ENCODE measurements around the gene CDC37. TPM values are rescaled to one million over a fixed set of nuclear protein-coding genes. Genes with fewer than 3 reads are reported as not detected.

CDC37 gene
- total RNA-seq, 1 experiment from 2014 or later = 260 TPM

- no peak overlapping the region for H3K4me3 ChIP-seq (replicated peaks in 1 of 2; ENCODE audit: low read depth in 1 of 2, low read length in 2 of 2)
- no peak overlapping the region for H3K27ac ChIP-seq (ENCODE audit: low read depth, low read length)
- no peak overlapping the region for H3K9ac ChIP-seq (ENCODE audit: low read length)
- ChIA-PET CTCF (interaction anchor here (1.2 to 8.8 kb wide), 5 partner anchors 100 to 130 kb away, joined by 5 to 233 read pairs (median 37); partner anchors contain the start of genes ICAM1 and ICAM5), POLR2A (interaction anchor here (1.7 to 1.8 kb wide), 2 partner anchors 120 to 130 kb away, joined by 8 to 9 read pairs; no protein-coding TSS in a partner anchor), RAD21 (ENCODE audit: low non-redundant PET in 1 of 2, low total read pairs in 2 of 2, uncharacterized antibody in 2 of 2, unreplicated experiment in 2 of 2) (interaction anchor here (2.1 to 2.3 kb wide), 4 partner anchors 119 to 130 kb away, joined by 12 to 31 read pairs (median 18); partner anchors contain the start of gene ICAM1 (in 2 of the 2))
- H3K4me1 ChIP-seq (ENCODE audit: control insufficient read depth in 1 of 2, insufficient read depth in 2 of 2, low read length in 2 of 2) = 0 out of 4 replicates have a peak, but pooled peaks cover 0 to 3% of the 10 kb centered on the region in 2 experiments
- peaks cover 2% of the 10 kb centered on the region; the same call in 1 of the 2 replicates for H3K79me2 ChIP-seq (ENCODE audit: insufficient read depth, low read length)
- no peaks in the 10 kb centered on the region for H3K9me3 ChIP-seq (ENCODE audit: control insufficient read depth in 1 of 2, insufficient read depth in 1 of 2, low read depth in 1 of 2, low read length in 2 of 2)
- TF ChIP-seq MAX (IDR thresholded peaks at IDR 0.05) = no peak
- peak in 2 of 3 experiments; percentile 44 to 45; a peak in 4 of 6 replicates for TF ChIP-seq CTCF (IDR thresholded peaks at IDR 0.05 in 2 of 3, conservative IDR thresholded peaks at IDR 0.05 in 1 of 3; ENCODE audit: borderline replicate concordance in 1 of 3, insufficient read depth in 1 of 3, low read depth in 2 of 3, low read length in 2 of 3)
- no peaks in the 10 kb centered on the region for H3K27me3 ChIP-seq (ENCODE audit: insufficient read depth, low read length)
- H2AFZ ChIP-seq (ENCODE audit: low read depth, low read length, poor library complexity, severe bottlenecking) = no peak overlapping the region
- intact Hi-C loops (cut with micrococcal nuclease) = loop anchor here (1.0 to 5.0 kb wide), 4 partner anchors 121 to 1253 kb away; no protein-coding TSS in a partner anchor
- no TSS peak for BruUV-seq (replicated peaks)
- DNase-seq (ENCODE audit: low read depth, low spot score) = no peak
- peaks cover 17 to 27% of the 10 kb centered on the region in 2 experiments; a peak in 3 of 4 replicates for H3K36me3 ChIP-seq (ENCODE audit: control insufficient read depth in 1 of 2, insufficient read depth in 2 of 2, low read length in 2 of 2)
- H3K4me2 ChIP-seq (ENCODE audit: low read length) = no peak overlapping the region
- H4K20me1 ChIP-seq (ENCODE audit: insufficient read depth) = 0 out of 2 replicates have a peak, but pooled peaks cover 3% of the 10 kb centered on the region
- H3K9me2 ChIP-seq (ENCODE audit: insufficient read depth) = no peaks in the 10 kb centered on the region
- ATAC-seq = peak; percentile 48
Observed at GRCh38 chr19:10389863-10390262, 13.5 kb downstream of the CDC37 start.

GRCh38 chr19:10388957-10389356 is 14.4 kb downstream of the CDC37 start:
- CTCF ChIA-PET = interaction anchor here (0.7 to 8.8 kb wide), 18 partner anchors 9 to 459 kb away, joined by 3 to 233 read pairs (median 4); partner anchors contain the start of genes CDC37, ICAM1, ICAM5 and MRPL4
- no peak overlapping the region for H3K27ac ChIP-seq (ENCODE audit: low read depth, low read length)
- H3K79me2 ChIP-seq (ENCODE audit: insufficient read depth, low read length) = no peaks in the 10 kb centered on the region
- no peaks in the 10 kb centered on the region for H3K9me3 ChIP-seq (ENCODE audit: control insufficient read depth in 1 of 2, insufficient read depth in 1 of 2, low read depth in 1 of 2, low read length in 2 of 2)
- H3K36me3 ChIP-seq (ENCODE audit: control insufficient read depth in 1 of 2, insufficient read depth in 2 of 2, low read length in 2 of 2) = peaks cover 16 to 24% of the 10 kb centered on the region in 2 experiments; a peak in 3 of 4 replicates
- intact Hi-C loops (cut with micrococcal nuclease) = loop anchor here (1.0 to 5.0 kb wide), 3 partner anchors 120 to 1252 kb away; no protein-coding TSS in a partner anchor
- H3K9me2 ChIP-seq (ENCODE audit: insufficient read depth) = no peaks in the 10 kb centered on the region
- H3K4me1 ChIP-seq (ENCODE audit: control insufficient read depth in 1 of 2, insufficient read depth in 2 of 2, low read length in 2 of 2) = 0 out of 4 replicates have a peak, but pooled peaks cover 0 to 3% of the 10 kb centered on the region in 2 experiments
- H2AFZ ChIP-seq (ENCODE audit: low read depth, low read length, poor library complexity, severe bottlenecking) = no peak overlapping the region
- H3K4me3 ChIP-seq (replicated peaks in 1 of 2; ENCODE audit: low read depth in 1 of 2, low read length in 2 of 2) = no peak overlapping the region
- DNase-seq (ENCODE audit: low read depth, low spot score) (peak; percentile 77), ATAC-seq (peak; percentile 67)
- BruUV-seq (replicated peaks) = TSS peak; percentile 39
- RAD21 ChIA-PET (ENCODE audit: low non-redundant PET in 1 of 2, low total read pairs in 2 of 2, uncharacterized antibody in 2 of 2, unreplicated experiment in 2 of 2) = interaction anchor here (0.6 to 2.3 kb wide), 8 partner anchors 54 to 200 kb away, joined by 3 to 31 read pairs (median 11); partner anchors contain the start of gene ICAM1 (in 2 of the 2)
- H3K27me3 ChIP-seq (ENCODE audit: insufficient read depth, low read length) = no peaks in the 10 kb centered on the region
- H3K9ac ChIP-seq (ENCODE audit: low read length) = no peak overlapping the region
- no peak overlapping the region for H3K4me2 ChIP-seq (ENCODE audit: low read length)
- H4K20me1 ChIP-seq (ENCODE audit: insufficient read depth) = 0 out of 2 replicates have a peak, but pooled peaks cover 3% of the 10 kb centered on the region
- POLR2A ChIA-PET = interaction anchor here (1.3 to 1.8 kb wide), 4 partner anchors 9 to 129 kb away, joined by 3 to 9 read pairs (median 6); partner anchors contain the start of gene TYK2
- no peak for TF ChIP-seq YY1 (IDR thresholded peaks at IDR 0.05; ENCODE audit: extremely low read depth, insufficient replicate concordance, low read depth, low read length)
- peak; percentile 57 for TF ChIP-seq POLR2AphosphoS5 (IDR thresholded peaks at IDR 0.05; ENCODE audit: low read depth, low read length)
- peak; percentile 92 to 97 (median 97) for TF ChIP-seq CTCF (IDR thresholded peaks at IDR 0.05 in 2 of 3, conservative IDR thresholded peaks at IDR 0.05 in 1 of 3; ENCODE audit: borderline replicate concordance in 1 of 3, insufficient read depth in 1 of 3, low read depth in 2 of 3, low read length in 2 of 3)
- TF ChIP-seq RAD21 (IDR thresholded peaks at IDR 0.05; ENCODE audit: low read depth) = peak; percentile 95
